GM12892 (cell line): Measurements from ENCODE around the gene BSPRY.
"Not testable (repeated sequence)": the region's sequence is repeated elsewhere in the genome, so short reads cannot be mapped to it uniquely, and the experiment has no call there.

Source experiments
- DNase-seq: peaks from one replicate; pipeline ENCODE4 v3.0.0; 2011; ENCODE audit not compliant: insufficient read length
- FAIRE-seq: peaks from 2 replicates; lab custom pipeline; 2011; peaks lifted over from hg19 to GRCh38; lab: Jason Lieb, UNC
- POLR2A ChIP-seq: IDR thresholded peaks from 2 replicates; pipeline ENCODE4 v1.6.1; 2011; ENCODE audit warnings: low read depth, low read length, control low read depth
- POLR2AphosphoS5 ChIP-seq: IDR thresholded peaks from 2 replicates; pipeline ENCODE4 v1.6.1; 2011; ENCODE audit warnings: low read depth, low read length, control low read depth
- TAF1 ChIP-seq: IDR thresholded peaks from 2 replicates; pipeline ENCODE4 v1.6.1; 2011; ENCODE audit warnings: low read depth, mild to moderate bottlenecking, control low read depth, low read length, borderline replicate concordance

BSPRY gene

DNA sequence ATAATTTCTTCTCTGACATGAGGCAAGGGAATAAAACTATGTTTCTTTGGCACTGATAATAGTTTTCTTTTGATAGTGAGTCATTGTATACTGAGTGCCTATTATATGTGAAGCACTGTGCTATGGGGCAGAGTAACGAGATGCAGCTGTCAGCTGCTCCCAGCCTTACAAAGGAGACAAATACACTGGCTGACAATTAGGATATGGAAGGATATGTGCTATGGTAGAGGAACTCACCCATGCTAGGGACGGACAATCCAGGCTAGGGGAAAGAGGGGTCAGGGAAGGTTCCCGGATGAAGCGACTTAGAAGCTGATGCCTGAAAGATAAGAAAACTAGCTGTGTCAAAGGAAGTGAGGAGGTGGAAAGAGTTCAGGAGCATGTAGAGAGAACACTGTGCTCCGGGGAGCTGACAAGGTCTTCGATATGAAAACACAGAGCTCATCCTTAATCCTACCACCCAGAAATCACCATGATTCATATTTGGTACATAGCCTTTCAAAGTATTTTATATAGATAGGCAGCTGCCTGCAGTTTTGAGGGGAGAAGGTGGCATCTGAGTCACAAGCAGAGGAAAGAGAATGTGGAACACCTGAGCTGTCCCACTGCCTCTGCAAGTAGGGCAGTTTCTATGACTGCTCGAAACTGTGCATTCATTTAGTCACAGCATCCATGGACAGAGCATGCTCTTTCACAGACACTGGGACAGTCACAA is 12.1 kb downstream of the BSPRY start:
- FAIRE-seq, result no peak
- TF ChIP-seq POLR2AphosphoS5 (no peak), POLR2A (no peak), TAF1 (no peak)
- DNase-seq, result no peak

DNA sequence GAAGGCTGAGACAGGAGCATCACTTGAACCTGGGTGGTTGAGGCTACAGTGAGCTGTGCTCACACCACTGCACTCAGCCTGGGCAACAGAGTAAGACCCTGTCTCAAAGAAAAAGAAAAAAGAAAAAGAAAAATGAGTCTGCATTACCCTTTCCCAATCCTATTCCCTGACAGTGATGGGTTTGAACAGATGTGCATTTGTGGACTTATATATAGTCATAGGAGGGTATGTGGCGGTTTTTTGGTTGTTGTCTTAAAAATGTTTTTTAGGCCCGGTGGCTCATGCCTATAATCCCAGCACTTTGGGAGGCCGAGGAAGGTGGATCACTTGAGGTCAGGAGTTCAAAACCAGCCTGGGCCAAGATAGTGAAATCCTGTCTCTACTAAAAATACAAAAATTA is 14.0 kb downstream of the BSPRY start:
- TF ChIP-seq TAF1, result no peak
- no peak for TF ChIP-seq POLR2A
- TF ChIP-seq POLR2AphosphoS5, result no peak
- no peak for DNase-seq
- FAIRE-seq, result no peak

DNA sequence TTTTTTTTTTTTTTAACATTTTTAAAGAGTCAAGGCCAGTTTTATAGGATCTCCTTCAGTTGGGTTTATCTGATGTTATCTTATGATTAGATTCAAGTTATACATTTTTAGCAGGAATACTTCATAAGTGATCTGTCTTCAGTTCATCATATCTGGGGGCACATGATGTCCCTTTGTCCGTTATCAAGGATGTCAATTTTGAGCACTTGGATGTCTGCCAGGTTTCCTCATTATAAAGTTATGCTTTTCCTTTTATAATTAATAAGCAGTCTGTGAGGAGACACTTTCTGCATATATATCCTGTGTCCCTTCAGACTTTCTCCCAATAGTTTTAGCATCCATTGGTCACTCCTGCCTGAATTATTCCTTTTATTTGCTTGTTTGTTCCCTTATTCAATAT is 15.6 kb downstream of the BSPRY start:
- FAIRE-seq, result no peak
- TF ChIP-seq TAF1 (no peak), POLR2AphosphoS5 (no peak), POLR2A (no peak)
- DNase-seq, result no peak

DNA sequence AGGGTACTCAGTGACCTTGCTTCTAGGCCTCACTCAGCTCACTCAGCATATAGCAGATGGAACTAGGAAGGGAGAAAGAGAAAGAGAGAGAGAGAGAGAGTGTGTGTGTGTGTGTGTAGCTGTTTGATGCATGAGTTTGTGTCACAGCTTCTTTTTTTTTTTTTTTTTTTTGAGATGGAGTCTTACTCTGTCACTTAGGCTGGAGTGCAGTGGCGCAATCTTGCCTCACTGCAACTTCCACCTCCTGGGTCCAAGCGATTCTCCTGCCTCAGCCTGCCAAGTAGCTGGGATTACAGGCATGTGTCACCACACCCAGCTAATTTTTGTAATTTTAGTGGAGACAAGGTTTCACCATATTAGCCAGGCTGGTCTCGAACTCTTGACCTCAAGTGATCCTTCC is 16.3 kb downstream of the BSPRY start:
- not testable (repeated sequence) for FAIRE-seq, DNase-seq

DNA sequence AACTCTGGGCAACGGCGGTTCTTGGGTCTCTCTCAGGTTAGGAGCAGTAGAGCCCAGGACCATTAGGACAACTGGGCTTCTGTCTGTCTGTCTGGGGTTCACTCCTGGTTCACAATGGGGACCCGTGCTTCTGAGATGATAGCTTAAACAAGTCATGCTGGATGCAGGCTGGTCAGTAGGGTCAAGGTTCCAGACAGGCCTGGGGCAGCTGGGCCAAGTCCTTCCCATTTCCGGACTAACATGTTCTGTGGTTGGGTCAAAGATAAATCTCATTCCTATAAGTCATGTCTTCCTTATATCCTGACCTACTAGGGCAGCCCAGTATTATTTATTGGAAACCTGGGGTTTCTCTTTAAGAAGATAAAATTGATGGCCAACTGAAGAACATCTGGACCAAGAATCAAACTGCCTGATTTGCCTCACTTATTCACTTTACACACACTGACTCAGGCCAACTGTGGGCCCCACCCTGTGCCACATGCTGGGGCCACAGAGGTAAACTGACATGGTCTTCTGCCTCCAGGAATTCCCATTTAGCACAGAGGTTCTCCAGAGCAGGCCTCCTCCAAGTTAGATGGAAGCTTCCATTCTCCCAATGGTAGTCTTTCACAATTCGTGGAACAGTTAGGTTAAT is 19.1 kb downstream of the BSPRY start:
- TF ChIP-seq POLR2AphosphoS5 (no peak), TAF1 (no peak), POLR2A (no peak)
- no peak for DNase-seq

DNA sequence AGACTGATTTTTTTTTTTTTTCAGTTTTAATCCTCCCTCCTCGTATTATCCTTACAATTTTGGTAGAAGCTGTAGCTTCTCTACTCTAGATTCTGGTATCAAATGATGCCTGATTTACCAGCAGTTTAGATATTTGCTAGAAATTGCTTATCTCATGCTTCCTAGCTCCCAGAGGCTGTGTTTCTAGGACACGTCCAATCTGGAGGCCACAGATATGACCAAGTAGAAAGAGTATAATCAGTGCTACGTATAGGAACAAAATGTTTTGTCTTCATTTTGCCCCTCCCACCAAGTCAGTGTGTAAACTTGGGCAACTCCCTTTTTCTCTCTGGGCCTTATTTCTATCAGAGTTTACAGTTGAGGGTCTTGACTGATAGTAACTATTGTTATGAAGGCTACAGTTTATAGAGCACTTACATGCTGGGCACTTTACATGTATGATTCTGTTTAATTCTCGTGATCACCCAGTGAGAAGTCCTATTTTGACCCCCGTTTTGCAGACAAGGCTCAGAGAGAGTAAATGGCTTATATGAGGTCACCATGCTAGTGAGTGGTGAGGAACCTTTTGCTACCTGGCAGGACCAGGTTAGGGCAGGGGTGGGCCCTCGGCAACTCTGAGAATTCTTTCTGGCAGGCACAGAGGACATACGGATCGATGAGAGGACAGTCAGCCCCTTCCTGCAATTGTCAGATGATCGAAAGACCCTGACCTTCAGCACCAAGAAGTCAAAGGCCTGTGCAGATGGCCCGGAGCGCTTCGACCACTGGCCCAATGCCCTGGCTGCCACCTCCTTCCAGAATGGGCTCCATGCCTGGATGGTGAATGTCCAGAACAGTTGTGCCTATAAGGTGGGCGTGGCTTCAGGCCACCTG is 19.9 kb downstream of the BSPRY start:
- no peak for TF ChIP-seq TAF1
- no peak for TF ChIP-seq POLR2A
- TF ChIP-seq POLR2AphosphoS5, result no peak
- no peak for FAIRE-seq
- no peak for DNase-seq

More for the DNA sequence above, 19.1 kb downstream of the BSPRY start:
- no peak for FAIRE-seq

DNA sequence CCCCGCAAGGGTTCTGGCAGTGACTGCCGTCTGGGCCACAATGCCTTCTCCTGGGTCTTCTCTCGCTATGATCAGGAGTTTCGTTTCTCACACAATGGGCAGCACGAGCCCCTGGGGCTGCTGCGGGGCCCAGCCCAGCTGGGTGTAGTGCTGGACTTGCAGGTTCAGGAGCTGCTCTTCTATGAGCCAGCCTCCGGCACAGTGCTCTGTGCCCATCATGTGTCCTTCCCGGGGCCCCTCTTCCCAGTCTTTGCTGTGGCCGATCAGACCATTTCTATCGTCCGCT is 20.5 kb downstream of the BSPRY start:
- no peak for DNase-seq
- TF ChIP-seq POLR2AphosphoS5 (no peak), TAF1 (no peak), POLR2A (no peak)
- no peak for FAIRE-seq

DNA sequence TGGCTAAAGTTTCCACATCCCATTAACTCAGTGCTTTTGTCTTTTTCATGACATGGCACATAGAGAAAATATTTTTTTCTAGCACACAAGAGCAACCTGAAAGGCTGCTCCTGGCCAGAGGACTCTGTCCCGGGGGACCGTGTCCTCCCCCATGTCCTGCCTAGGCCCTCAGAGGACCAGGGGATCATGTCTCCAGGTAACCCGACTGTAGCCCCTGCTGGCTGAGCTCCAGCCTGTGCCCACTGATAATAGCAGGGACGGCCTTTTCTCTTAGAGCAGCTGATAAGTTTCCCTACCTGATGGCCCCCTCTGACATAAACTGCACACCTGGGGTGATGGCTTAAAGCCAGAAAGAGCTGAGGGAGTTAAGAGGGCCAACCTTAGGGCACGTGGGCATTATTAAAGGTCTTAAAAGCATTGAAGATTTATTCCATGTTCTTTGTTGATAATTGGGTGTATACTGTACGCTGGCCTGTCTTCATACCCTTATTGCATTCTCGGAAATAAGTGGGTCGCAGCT is 21.5 kb downstream of the BSPRY start:
- no peak for DNase-seq
- no peak for TF ChIP-seq TAF1
- no peak for TF ChIP-seq POLR2AphosphoS5
- no peak for TF ChIP-seq POLR2A
- FAIRE-seq, result no peak

DNA sequence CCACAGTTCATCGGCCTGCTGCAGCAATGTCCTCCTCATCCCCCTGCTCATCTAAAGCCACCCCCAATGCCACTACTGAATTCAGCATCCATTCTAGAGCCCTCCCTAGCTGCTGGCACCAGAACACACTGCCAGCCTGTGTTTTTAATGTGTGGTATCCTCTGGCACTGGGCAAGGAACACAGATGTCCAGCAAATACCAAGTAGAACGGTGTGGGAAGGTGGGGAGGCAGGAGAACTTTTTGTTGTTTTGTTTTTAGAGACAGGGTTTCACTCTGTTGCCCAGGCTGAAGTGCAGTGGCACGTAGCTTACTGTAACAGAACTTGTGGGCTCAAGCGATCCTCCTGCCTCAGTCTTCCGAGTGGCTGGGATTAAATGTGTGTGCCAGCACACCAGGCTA is 22.7 kb downstream of the BSPRY start:
- no peak for TF ChIP-seq TAF1
- no peak for TF ChIP-seq POLR2A
- FAIRE-seq (no peak), DNase-seq (no peak)

DNA sequence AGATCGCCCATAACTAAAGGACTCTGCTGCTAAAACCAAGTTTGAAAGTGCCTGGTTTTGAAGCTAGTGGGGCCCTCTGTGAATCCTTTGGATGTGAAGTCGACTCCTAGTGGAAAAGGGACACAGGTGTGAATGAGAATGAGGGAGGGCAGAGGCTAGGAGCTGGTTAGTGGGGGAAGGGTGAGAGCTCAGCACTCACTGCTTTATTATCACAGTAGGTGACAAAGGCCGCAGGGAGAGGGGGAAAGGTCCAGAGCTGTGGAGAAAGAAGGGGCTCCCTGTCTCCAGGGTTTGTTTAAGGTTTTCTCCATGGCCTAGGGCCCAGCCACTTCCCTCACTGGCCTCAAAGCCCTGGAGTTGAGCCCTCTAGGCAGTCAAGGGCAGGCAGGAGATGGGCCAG is 23.9 kb downstream of the BSPRY start:
- TF ChIP-seq POLR2A (no peak), TAF1 (no peak), POLR2AphosphoS5 (no peak)
- FAIRE-seq (no peak), DNase-seq (no peak)

DNA sequence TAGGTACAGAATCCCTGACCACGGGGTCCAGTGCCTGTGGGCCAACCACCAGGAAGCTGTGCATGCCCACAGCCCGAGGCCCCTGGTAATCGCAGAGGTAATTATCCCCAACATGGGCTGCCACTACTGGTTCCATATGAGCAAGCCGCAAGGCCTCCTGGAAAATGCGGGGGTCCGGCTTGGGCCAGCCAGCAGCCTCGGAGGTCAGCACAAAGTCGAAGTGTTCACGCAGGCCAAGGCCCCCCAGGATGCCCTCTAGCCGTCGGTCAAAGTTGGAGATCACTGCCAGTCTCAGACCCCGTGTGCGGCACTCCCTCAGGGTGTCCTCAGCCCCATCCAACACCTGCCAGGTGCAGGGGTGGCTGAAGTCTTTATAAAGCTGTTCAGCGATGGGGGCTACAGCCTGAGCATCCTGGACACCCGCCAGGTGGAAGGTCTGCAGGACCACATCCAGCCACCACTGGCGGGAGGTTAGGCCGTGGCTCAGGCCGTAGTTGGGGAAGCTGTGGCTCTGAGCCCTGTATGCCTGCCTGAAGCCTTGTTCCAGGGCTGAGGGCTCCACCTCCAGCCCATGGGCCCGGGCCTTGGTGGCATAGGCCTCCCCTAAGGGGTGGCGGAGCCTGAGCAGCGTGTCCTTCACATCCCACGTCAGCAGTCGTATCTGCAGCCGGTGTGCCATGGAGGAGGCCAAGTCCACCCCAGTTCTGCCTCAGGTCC is 24.5 kb downstream of the BSPRY start:
- no peak for TF ChIP-seq POLR2A
- TF ChIP-seq POLR2AphosphoS5, result no peak
- TF ChIP-seq TAF1, result no peak
- no peak for DNase-seq
- no peak for FAIRE-seq
